ENCODE measurements around the gene SLC9C1.

SLC9C1 gene

GRCh38 chr3:112199622-112200316 lies 94.2 kb downstream of the SLC9C1 start:
- DNase-seq, result no peak

- no peak for DNase-seq
These were observed 96.9 kb downstream of the SLC9C1 start for GRCh38 chr3:112197131-112197530.

- DNase-seq, result no peak
These were observed 106.7 kb downstream of the SLC9C1 start for GRCh38 chr3:112187300-112187699.

GRCh38 chr3:112185423-112186035 lies 108.5 kb downstream of the SLC9C1 start:
- peak in 1 of 58 donors; percentile 0 for DNase-seq

- DNase-seq, result no peak
These were observed 118.4 kb downstream of the SLC9C1 start for GRCh38 chr3:112175646-112176045.

GRCh38 chr3:112175037-112175436 lies 119.0 kb downstream of the SLC9C1 start:
- no peak for DNase-seq

- no peak for DNase-seq
These were observed 122.9 kb downstream of the SLC9C1 start for GRCh38 chr3:112171144-112171543.

- DNase-seq, result peak in 1 of 58 donors; percentile 6
These were observed 124.0 kb downstream of the SLC9C1 start for GRCh38 chr3:112170046-112170445.

- no peak for DNase-seq
These were observed 126.3 kb downstream of the SLC9C1 start for GRCh38 chr3:112167758-112168157.

- no peak for DNase-seq
These were observed 144.9 kb downstream of the SLC9C1 start for GRCh38 chr3:112149136-112149535.

- DNase-seq, result no peak
These were observed 150.3 kb downstream of the SLC9C1 start for GRCh38 chr3:112143689-112144088.

- no peak for DNase-seq
These were observed 150.8 kb downstream of the SLC9C1 start for GRCh38 chr3:112143251-112143650.

- DNase-seq, result no peak
These were observed 152.7 kb downstream of the SLC9C1 start for GRCh38 chr3:112141293-112141692.

GRCh38 chr3:112140584-112140983 lies 153.4 kb downstream of the SLC9C1 start:
- no peak for DNase-seq

GRCh38 chr3:112138219-112138969 lies 155.6 kb downstream of the SLC9C1 start:
- no peak for DNase-seq

- no peak for DNase-seq
These were observed 156.2 kb downstream of the SLC9C1 start for GRCh38 chr3:112137781-112138180.

GRCh38 chr3:112136959-112137693 lies 156.9 kb downstream of the SLC9C1 start:
- DNase-seq, result peak in 37 of 58 donors; percentile 1 to 70 (median 31)

GRCh38 chr3:112136046-112136445 lies 158.0 kb downstream of the SLC9C1 start:
- DNase-seq, result no peak

- no peak for DNase-seq
These were observed 159.5 kb downstream of the SLC9C1 start for GRCh38 chr3:112134335-112135124.

- DNase-seq, result no peak
These were observed 160.2 kb downstream of the SLC9C1 start for GRCh38 chr3:112133626-112134334.

All from anterior cingulate cortex (tissue), 58 donors.